ENCODE measurements around the gene BPIFA2.

The BPIFA2 gene

DNA sequence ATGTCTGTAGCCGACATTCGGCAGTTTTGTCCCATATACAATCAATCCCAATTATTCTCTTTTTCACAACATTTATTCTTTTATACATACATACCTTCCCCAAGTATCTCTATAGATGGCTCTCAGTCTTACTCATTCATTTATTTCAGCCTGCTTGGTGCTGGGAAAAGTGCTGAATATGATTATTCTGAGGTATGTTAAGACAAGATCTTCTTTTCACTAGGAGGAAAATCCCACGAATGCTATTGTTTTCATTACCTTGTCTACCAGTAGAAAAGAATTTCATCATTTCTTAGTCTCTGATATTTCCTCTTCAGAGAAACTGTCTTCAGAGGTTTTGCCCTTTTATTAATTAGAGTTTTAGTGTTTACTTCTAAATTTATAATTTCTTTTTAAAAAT lies 35.5 kb downstream of the BPIFA2 start:
- no peak for DNase-seq

GRCh38 chr20:33209789-33210188 lies 41.8 kb downstream of the BPIFA2 start:
- DNase-seq: no peak

DNA sequence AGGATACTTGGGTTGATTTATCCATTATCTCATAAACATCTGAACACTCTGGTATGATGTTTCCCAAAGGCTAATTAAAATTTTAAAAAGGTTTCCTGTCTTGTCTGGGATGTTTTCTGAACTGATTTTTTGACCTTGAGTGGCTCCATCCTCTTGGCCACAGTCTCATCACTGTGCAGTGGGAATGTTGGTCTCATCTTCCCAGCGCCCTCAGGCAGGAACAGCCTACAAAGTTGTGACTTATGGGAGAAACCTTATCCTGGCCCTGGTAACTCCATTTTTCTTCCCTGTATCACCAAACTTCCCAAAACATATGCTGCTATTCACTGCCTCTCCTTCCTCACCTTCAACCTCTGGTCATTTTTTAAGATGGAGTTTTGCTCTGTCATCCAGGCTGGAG lies 42.4 kb downstream of the BPIFA2 start:
- no peak for DNase-seq

DNA sequence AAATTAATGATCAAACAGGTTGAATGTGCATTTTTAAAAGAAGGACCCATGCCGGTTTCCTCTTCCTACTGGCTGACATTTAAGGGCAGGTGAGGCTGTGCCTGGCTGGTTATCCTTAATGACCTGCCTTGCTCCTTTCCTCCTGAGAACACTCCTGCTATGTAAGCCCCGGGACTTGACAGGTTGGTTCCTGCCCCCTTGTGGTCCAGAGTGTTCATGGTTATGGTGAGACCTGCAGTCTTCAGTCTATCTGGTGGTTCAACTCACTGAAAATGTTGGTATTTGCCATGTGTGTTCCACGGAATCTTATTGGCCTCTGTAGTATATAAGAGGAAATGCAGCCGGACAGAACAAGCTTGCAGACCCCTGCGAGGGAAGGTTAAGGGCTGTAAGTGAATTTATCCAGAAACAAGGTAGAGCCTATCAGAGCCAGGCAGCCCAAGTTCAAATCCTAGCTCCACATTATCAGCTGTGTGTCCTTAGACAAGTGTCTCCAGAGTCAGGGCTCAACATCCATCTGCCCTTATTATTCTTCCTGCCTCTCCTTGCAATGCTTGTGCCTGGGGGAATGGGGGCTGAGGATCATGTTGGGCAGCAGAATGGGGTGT lies 44.0 kb downstream of the BPIFA2 start:
- DNase-seq: no peak

GRCh38 chr20:33217052-33217451 lies 49.1 kb downstream of the BPIFA2 start, which contains the start of gene BPIFA3:
Gene BPIFA3, plus strand, starts transcription at chr20:33217352. Its CDS starts 185 bp downstream, at chr20:33217537.
- DNase-seq: no peak

GRCh38 chr20:33224399-33224798 lies 56.4 kb downstream of the BPIFA2 start:
- no peak for DNase-seq

GRCh38 chr20:33229843-33230242 lies 61.9 kb downstream of the BPIFA2 start:
- no peak for DNase-seq

Measured in activated CD4-positive, alpha-beta T cell treated with anti-CD3 and anti-CD28 coated beads for 1 hour (primary cell).